ENCODE measurements around the gene GTF2B. TPM values are rescaled to one million over a fixed set of nuclear protein-coding genes. Genes with fewer than 3 reads are reported as not detected.
"Not testable (repeated sequence)": the region's sequence is repeated elsewhere in the genome, so short reads cannot be mapped to it uniquely, and the experiment has no call there.

GTF2B gene
- total and polyA plus RNA-seq, 2 of the 4 experiments (the other 2 are of a cell fraction): 32.0 to 41.0 TPM

DNA sequence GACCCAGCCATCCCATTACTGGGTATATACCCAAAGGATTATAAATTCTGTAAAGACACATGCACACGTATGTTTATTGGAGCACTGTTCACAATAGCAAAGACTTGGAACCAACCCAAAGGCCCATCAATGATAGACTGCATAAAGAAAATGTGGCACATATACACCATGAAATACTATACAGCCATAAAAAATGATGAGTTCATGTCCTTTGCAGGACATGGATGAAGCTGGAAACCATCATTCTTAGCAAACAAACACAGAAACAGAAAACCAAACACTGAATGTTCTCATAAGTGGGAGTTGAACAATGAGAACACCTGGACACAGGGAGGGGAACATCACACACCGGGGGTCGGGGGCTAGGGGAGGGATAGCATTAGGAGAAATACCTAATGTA lies 71.7 kb downstream of the GTF2B start:
- H3K23ac ChIP-seq (ENCODE audit: low read depth, low read length); H3K27ac ChIP-seq (ENCODE audit: insufficient read depth, low read length); H3K14ac ChIP-seq (replicated peaks; ENCODE audit: low read depth, low read length); CTCF ChIA-PET; H2BK5ac ChIP-seq (ENCODE audit: low read depth, low read length, poor library complexity, severe bottlenecking); H2BK20ac ChIP-seq (ENCODE audit: low read depth, low read length); dilution Hi-C loops (cut with HindIII; ENCODE audit: low sequenced_read_pairs, unreplicated experiment); DNase-seq; H2BK15ac ChIP-seq (ENCODE audit: low read depth, low read length); H3K79me1 ChIP-seq (ENCODE audit: low read depth in 1 of 2, low read length in 2 of 2); H2BK120ac ChIP-seq (ENCODE audit: low read depth, low read length); H3K9me3 ChIP-seq (ENCODE audit: control insufficient read depth, insufficient read depth, low read length); ATAC-seq (ENCODE audit: low read depth); H4K20me1 ChIP-seq (ENCODE audit: insufficient read depth, low read length); in situ Hi-C loops (cut with MboI; ENCODE audit: low sequenced_read_pairs); H3K18ac ChIP-seq (ENCODE audit: low read depth, low read length); H3K36me3 ChIP-seq (ENCODE audit: control insufficient read depth, insufficient read depth, low read length); H3K9ac ChIP-seq (ENCODE audit: low read depth, low read length); H3K4me1 ChIP-seq (ENCODE audit: control insufficient read depth, insufficient read depth, low read length); H2AK5ac ChIP-seq (ENCODE audit: low read depth, low read length); H4K91ac ChIP-seq (ENCODE audit: insufficient read depth, low read depth, low read length); H3K56ac ChIP-seq (ENCODE audit: extremely low read depth, insufficient read depth, low read length); H4K5ac ChIP-seq (ENCODE audit: low read depth, low read length); H3K4ac ChIP-seq (ENCODE audit: low read depth, low read length); BruUV-seq (replicated peaks); POLR2A ChIA-PET (ENCODE audit: unreplicated experiment); H3K4me3 ChIP-seq (ENCODE audit: insufficient read depth, low read depth, low read length); H2AK9ac ChIP-seq (replicated peaks; ENCODE audit: low read depth, low read length, poor library complexity); H3K4me2 ChIP-seq (ENCODE audit: low read depth, low read length); H3K27me3 ChIP-seq (ENCODE audit: control insufficient read depth, insufficient read depth, low read length); H4K8ac ChIP-seq (ENCODE audit: low read depth in 2 of 2, low read length in 2 of 2); H2AFZ ChIP-seq (replicated peaks; ENCODE audit: low read length, poor library complexity); H3K9me1 ChIP-seq (ENCODE audit: insufficient read depth, low read length): not testable (repeated sequence)
- intact Hi-C loops (cut with micrococcal nuclease): loop anchor here (5.0 kb wide), 1 partner anchor 33 kb away; no protein-coding TSS in a partner anchor
- WGBS, 2 experiments (ENCODE audit: extremely low coverage in 2 of 2, insufficient read length in 1 of 2): no CpG with 5 or more reads among the region's 3 CpGs

Measured in IMR-90 (cell line).